H9 (cell line): ENCODE measurements around the gene ECE1. TPM values are rescaled to one million over a fixed set of nuclear protein-coding genes. Genes with fewer than 3 reads are reported as not detected.
"Not testable (repeated sequence)": the region's sequence is repeated elsewhere in the genome, so short reads cannot be mapped to it uniquely, and the experiment has no call there.

ENCODE experiments used
- DNase-seq: peaks from one replicate; pipeline ENCODE4 v3.0.0-alpha.2; 2017
- H2AFZ ChIP-seq: one replicate; pipeline ENCODE4 v1.6.1; 2013; ENCODE audit warnings: mild to moderate bottlenecking, low read length, control low read depth, moderate library complexity
- H2AK5ac ChIP-seq: 2 replicates; pipeline ENCODE4 v1.6.1; 2013; ENCODE audit warnings: low read length, control low read depth, mixed read lengths; ENCODE audit not compliant: insufficient read length
- H2BK120ac ChIP-seq: one replicate; pipeline ENCODE4 v1.6.1; 2013; ENCODE audit warnings: low read depth, mild to moderate bottlenecking, low read length, control low read depth, inconsistent platforms; ENCODE audit not compliant: poor library complexity, severe bottlenecking
- H2BK12ac ChIP-seq: 2 replicates; pipeline ENCODE4 v1.6.1; 2013; ENCODE audit warnings: low read length, control low read depth, mixed read lengths, low read depth; ENCODE audit not compliant: insufficient read length
- H2BK15ac ChIP-seq: 2 replicates; pipeline ENCODE4 v1.6.1; 2013; ENCODE audit warnings: low read depth, low read length, control low read depth
- H2BK20ac ChIP-seq: one replicate; pipeline ENCODE4 v1.6.1; 2013; ENCODE audit warnings: low read depth, mild to moderate bottlenecking, low read length, control low read depth, inconsistent platforms; ENCODE audit not compliant: poor library complexity, severe bottlenecking
- H2BK5ac ChIP-seq: 2 replicates; pipeline ENCODE4 v1.6.1; 2013; ENCODE audit warnings: low read length, control low read depth, mixed read lengths; ENCODE audit not compliant: insufficient read length
- H3K14ac ChIP-seq: 2 replicates; pipeline ENCODE4 v1.6.1; 2013; ENCODE audit warnings: low read length, control low read depth; ENCODE audit not compliant: insufficient read depth
- H3K18ac ChIP-seq: 2 replicates; pipeline ENCODE4 v1.6.1; 2013; ENCODE audit warnings: low read depth, mild to moderate bottlenecking, mixed read lengths, low read length, control low read depth; ENCODE audit not compliant: insufficient read length
- H3K23ac ChIP-seq: 2 replicates; pipeline ENCODE4 v1.6.1; 2013; ENCODE audit warnings: low read length, control low read depth, mixed read lengths, low read depth; ENCODE audit not compliant: insufficient read length
- H3K23me2 ChIP-seq: 2 replicates; pipeline ENCODE4 v1.6.1; 2013; ENCODE audit warnings: low read depth, mild to moderate bottlenecking, mixed read lengths, low read length, control low read depth; ENCODE audit not compliant: insufficient read length, poor library complexity, severe bottlenecking
- H3K27ac ChIP-seq: 2 replicates; pipeline ENCODE4 v1.5.1; 2013; ENCODE audit warnings: low read length, control low read depth, mixed read lengths, low read depth; ENCODE audit not compliant: insufficient read length
- H3K27me3 ChIP-seq: 2 replicates; pipeline ENCODE4 v1.6.1; 2013; ENCODE audit warnings: low read length, control low read depth, inconsistent platforms; ENCODE audit not compliant: insufficient read depth
- H3K4ac ChIP-seq: 2 replicates; pipeline ENCODE4 v1.6.1; 2013; ENCODE audit warnings: low read depth, mild to moderate bottlenecking, control low read depth, inconsistent platforms, low read length, moderate library complexity
- H3K4me1 ChIP-seq: 2 replicates; pipeline ENCODE4 v1.6.1; 2013; ENCODE audit warnings: low read length, control low read depth, inconsistent platforms; ENCODE audit not compliant: insufficient read depth
- H3K4me2 ChIP-seq: 2 replicates; pipeline ENCODE4 v1.6.1; 2013; ENCODE audit warnings: low read length, control low read depth, mixed read lengths; ENCODE audit not compliant: insufficient read length, insufficient read depth
- H3K56ac ChIP-seq: 2 replicates; pipeline ENCODE4 v1.6.1; 2013; ENCODE audit warnings: low read depth, mild to moderate bottlenecking, mixed read lengths, low read length, control low read depth; ENCODE audit not compliant: insufficient read length
- H3K79me1 ChIP-seq: 2 replicates; pipeline ENCODE4 v1.6.1; 2013; ENCODE audit warnings: low read depth, mild to moderate bottlenecking, moderate library complexity, low read length, control low read depth, inconsistent platforms; ENCODE audit not compliant: insufficient read depth, poor library complexity, severe bottlenecking
- H3K79me2 ChIP-seq: 2 replicates; pipeline ENCODE4 v1.6.1; 2013; ENCODE audit warnings: low read length, control low read depth, inconsistent platforms; ENCODE audit not compliant: insufficient read depth
- H3K9ac ChIP-seq: 2 replicates; pipeline ENCODE4 v1.6.1; 2013; ENCODE audit warnings: low read length, control low read depth, mixed read lengths; ENCODE audit not compliant: insufficient read length; ENCODE audit errors: extremely low read depth
- H3K9me3 ChIP-seq: one replicate; pipeline ENCODE4 v1.6.1; 2013; ENCODE audit warnings: low read depth, low read length, inconsistent platforms; ENCODE audit not compliant: control insufficient read depth
- H3T11ph ChIP-seq: one replicate; pipeline ENCODE4 v1.6.1; 2013; ENCODE audit warnings: mild to moderate bottlenecking, low read length, control low read depth, inconsistent platforms
- H4K20me1 ChIP-seq: one replicate; pipeline ENCODE4 v1.6.1; 2013; ENCODE audit not compliant: control insufficient read depth, insufficient read length, insufficient read depth
- H4K5ac ChIP-seq: 2 replicates; pipeline ENCODE4 v1.6.1; 2013; ENCODE audit warnings: low read depth, mild to moderate bottlenecking, mixed read lengths, low read length, control low read depth; ENCODE audit not compliant: insufficient read length
- H4K8ac ChIP-seq: replicated peaks from 2 replicates; pipeline ENCODE4 v1.6.1; 2013; ENCODE audit warnings: low read length, control low read depth, mixed read lengths, low read depth; ENCODE audit not compliant: insufficient read length
- H4K91ac ChIP-seq: 2 replicates; pipeline ENCODE4 v1.6.1; 2013; ENCODE audit warnings: low read depth, mild to moderate bottlenecking, moderate library complexity, mixed read lengths, low read length, control low read depth; ENCODE audit not compliant: insufficient read length
- H3K27ac Mint-ChIP-seq, 3 experiments: 2 replicates in 2 of 3; 3 replicates in 1 of 3; pipeline ENCODE4 v1.8.0; 2020 to 2021; ENCODE audit warnings: mixed read lengths in 3 of 3, mild to moderate bottlenecking in 1 of 3, moderate library complexity in 1 of 3
- H3K27me3 Mint-ChIP-seq: 2 replicates; pipeline ENCODE4 v1.8.0; 2021; ENCODE audit warnings: low read depth, mild to moderate bottlenecking, moderate library complexity, mixed read lengths
- H3K36me3 Mint-ChIP-seq, 3 experiments: 2 replicates in 2 of 3; 3 replicates in 1 of 3; pipeline ENCODE4 v1.8.0; 2020 to 2021; ENCODE audit warnings: low read depth in 3 of 3, mixed read lengths in 3 of 3; ENCODE audit not compliant: insufficient read depth in 1 of 3
- H3K4me1 Mint-ChIP-seq, 2 experiments: 2 replicates each; pipeline ENCODE4 v1.8.0; 2020; ENCODE audit warnings: mixed read lengths in 2 of 2
- H3K4me3 Mint-ChIP-seq, 2 experiments: 2 replicates in 1 of 2; 3 replicates in 1 of 2; pipeline ENCODE4 v1.8.0; 2020 to 2021; ENCODE audit warnings: mild to moderate bottlenecking in 2 of 2, mixed read lengths in 2 of 2, moderate library complexity in 1 of 2
- H3K9me3 Mint-ChIP-seq, 2 experiments: 2 replicates in 1 of 2; 3 replicates in 1 of 2; pipeline ENCODE4 v1.8.0; 2020; ENCODE audit warnings: mild to moderate bottlenecking in 2 of 2, mixed read lengths in 2 of 2, moderate library complexity in 1 of 2
- WGBS: extraction: QIAGEN DNeasy Blood & Tissue Kit; methylation state at CpG from one replicate; pipeline ENCODE4 v1.1.7; 2013; ENCODE audit warnings: missing lambda C conversion rate, low lambda C conversion rate, mixed read lengths; ENCODE audit not compliant: insufficient read length; ENCODE audit errors: extremely low coverage; 5-methylcytosine and 5-hydroxymethylcytosine counted together
- total RNA-seq: library from RNA; stranded (reverse); gene quantifications from 2 replicates; pipeline ENCODE4 v1.2.1, GENCODE V29; 2021
- TF ChIP-seq, protein P1 (sequence below): fragments of 200-600 bp; sonication (generic); conservative IDR thresholded peaks from 3 replicates; pipeline ENCODE4 v1.8.0; 2021; ENCODE audit warnings: antibody characterized with exemption, mild to moderate bottlenecking

ECE1 gene
- total RNA-seq, 1 experiment from 2014 or later: 31.1 TPM

GRCh38 chr1:21212126-21212525 is 78.1 kb downstream of the ECE1 start:
- no peak overlapping the region for H2BK12ac ChIP-seq
- no peak overlapping the region for H3K4me3 Mint-ChIP-seq
- no peak overlapping the region for H3K4ac ChIP-seq
- H3K27ac ChIP-seq: no peak overlapping the region
- H2BK5ac ChIP-seq: no peak overlapping the region
- H3K56ac ChIP-seq: no peak overlapping the region
- no peak overlapping the region for H4K91ac ChIP-seq
- H3K23me2 ChIP-seq: no peaks in the 10 kb centered on the region
- no peak overlapping the region for H2BK120ac ChIP-seq
- no peak overlapping the region for H2BK15ac ChIP-seq
- H3K27me3 Mint-ChIP-seq: peaks cover 20% of the 10 kb centered on the region
- peaks cover 2 to 12% of the 10 kb centered on the region in 2 experiments; a peak in 3 of 4 replicates for H3K4me1 Mint-ChIP-seq
- no peak overlapping the region for H3K4me2 ChIP-seq
- no peaks in the 10 kb centered on the region for H3K9me3 ChIP-seq
- H2AFZ ChIP-seq: no peak overlapping the region
- WGBS: no CpG with 5 or more reads among the region's 3 CpGs
- DNase-seq: no peak
- H3K18ac ChIP-seq: no peak overlapping the region
- no peaks in the 10 kb centered on the region for H3K4me1 ChIP-seq
- H2BK20ac ChIP-seq: no peak overlapping the region
- no peaks in the 10 kb centered on the region for H4K20me1 ChIP-seq
- H3K79me2 ChIP-seq: no peaks in the 10 kb centered on the region
- H3K27ac Mint-ChIP-seq: no peak overlapping the region
- H3K9ac ChIP-seq: no peak overlapping the region
- no peaks in the 10 kb centered on the region for H3K27me3 ChIP-seq
- no peak overlapping the region for H3K14ac ChIP-seq
- no peaks in the 10 kb centered on the region for H3K9me3 Mint-ChIP-seq
- H3K79me1 ChIP-seq: no peaks in the 10 kb centered on the region
- H4K5ac ChIP-seq: no peak overlapping the region
- H3K36me3 Mint-ChIP-seq: no peaks in the 10 kb centered on the region
- H3T11ph ChIP-seq: no peak overlapping the region
- no peak overlapping the region for H2AK5ac ChIP-seq
- no peak overlapping the region for H4K8ac ChIP-seq
- H3K23ac ChIP-seq: no peak overlapping the region
- TF ChIP-seq, protein P1, sequence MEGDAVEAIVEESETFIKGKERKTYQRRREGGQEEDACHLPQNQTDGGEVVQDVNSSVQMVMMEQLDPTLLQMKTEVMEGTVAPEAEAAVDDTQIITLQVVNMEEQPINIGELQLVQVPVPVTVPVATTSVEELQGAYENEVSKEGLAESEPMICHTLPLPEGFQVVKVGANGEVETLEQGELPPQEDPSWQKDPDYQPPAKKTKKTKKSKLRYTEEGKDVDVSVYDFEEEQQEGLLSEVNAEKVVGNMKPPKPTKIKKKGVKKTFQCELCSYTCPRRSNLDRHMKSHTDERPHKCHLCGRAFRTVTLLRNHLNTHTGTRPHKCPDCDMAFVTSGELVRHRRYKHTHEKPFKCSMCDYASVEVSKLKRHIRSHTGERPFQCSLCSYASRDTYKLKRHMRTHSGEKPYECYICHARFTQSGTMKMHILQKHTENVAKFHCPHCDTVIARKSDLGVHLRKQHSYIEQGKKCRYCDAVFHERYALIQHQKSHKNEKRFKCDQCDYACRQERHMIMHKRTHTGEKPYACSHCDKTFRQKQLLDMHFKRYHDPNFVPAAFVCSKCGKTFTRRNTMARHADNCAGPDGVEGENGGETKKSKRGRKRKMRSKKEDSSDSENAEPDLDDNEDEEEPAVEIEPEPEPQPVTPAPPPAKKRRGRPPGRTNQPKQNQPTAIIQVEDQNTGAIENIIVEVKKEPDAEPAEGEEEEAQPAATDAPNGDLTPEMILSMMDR: no peak

GRCh38 chr1:21208137-21208700 is 82.0 kb downstream of the ECE1 start:
- H3K14ac ChIP-seq, H3K79me2 ChIP-seq, H3K23ac ChIP-seq, H3K27ac ChIP-seq, H3K36me3 Mint-ChIP-seq, H3T11ph ChIP-seq, H2AK5ac ChIP-seq, H4K5ac ChIP-seq, H2BK20ac ChIP-seq, H2BK12ac ChIP-seq, H3K27ac Mint-ChIP-seq, H2BK5ac ChIP-seq, H3K4me1 ChIP-seq, H2AFZ ChIP-seq, H2BK15ac ChIP-seq, H3K18ac ChIP-seq, H3K79me1 ChIP-seq, H3K56ac ChIP-seq, H3K9me3 Mint-ChIP-seq, H3K4ac ChIP-seq, H3K4me1 Mint-ChIP-seq, H3K4me3 Mint-ChIP-seq, H3K23me2 ChIP-seq, H3K4me2 ChIP-seq, H3K27me3 ChIP-seq, DNase-seq, H3K9me3 ChIP-seq, H4K20me1 ChIP-seq, H3K9ac ChIP-seq, H4K8ac ChIP-seq, H2BK120ac ChIP-seq, H4K91ac ChIP-seq: not testable (repeated sequence)
- H3K27me3 Mint-ChIP-seq: peaks cover 33% of the 10 kb centered on the region
- no CpG with 5 or more reads among the region's 6 CpGs for WGBS
